Liver (tissue), 9 donors: ENCODE measurements around the gene INPP5F. TPM values are rescaled to one million over a fixed set of nuclear protein-coding genes. Genes with fewer than 3 reads are reported as not detected.

ENCODE experiments used
- DNase-seq: peaks from one replicate; pipeline ENCODE4 v3.0.0-alpha.2; 2017; ENCODE audit warnings: low spot score
- H3K27ac ChIP-seq, 2 donors: one replicate each; pipeline ENCODE4 v1.7.0; 2013; ENCODE audit warnings: inconsistent platforms in 2 of 2, low read length in 2 of 2, control low read depth in 1 of 2, low read depth in 1 of 2, mild to moderate bottlenecking in 1 of 2
- H3K27me3 ChIP-seq, 4 donors: one replicate each; pipeline versions ENCODE4 v1.6.1 to v1.7.0; 2013; ENCODE audit warnings: low read length in 3 of 4, inconsistent platforms in 1 of 4, mild to moderate bottlenecking in 1 of 4, moderate library complexity in 1 of 4; ENCODE audit not compliant: control insufficient read depth in 4 of 4, insufficient read depth in 4 of 4
- H3K36me3 ChIP-seq, 4 donors: one replicate each; pipeline versions ENCODE4 v1.6.1 to v1.7.0; 2013; ENCODE audit warnings: low read length in 3 of 4, mild to moderate bottlenecking in 3 of 4, low read depth in 1 of 4, moderate library complexity in 1 of 4; ENCODE audit not compliant: control insufficient read depth in 4 of 4, insufficient read depth in 3 of 4
- H3K4me1 ChIP-seq, 4 donors: one replicate each; pipeline versions ENCODE4 v1.6.1 to v1.7.0; 2013; ENCODE audit warnings: low read length in 3 of 4, mild to moderate bottlenecking in 3 of 4, moderate library complexity in 1 of 4; ENCODE audit not compliant: control insufficient read depth in 4 of 4, insufficient read depth in 4 of 4
- H3K4me3 ChIP-seq, 3 donors: one replicate each; pipeline versions ENCODE4 v1.6.1 to v1.7.0; 2013; ENCODE audit warnings: low read length in 3 of 3, control low read depth in 1 of 3, low read depth in 1 of 3, mild to moderate bottlenecking in 1 of 3
- H3K9ac ChIP-seq, 2 donors: one replicate each; pipeline ENCODE4 v1.7.0; 2013; ENCODE audit warnings: low read length in 2 of 2, mild to moderate bottlenecking in 2 of 2, moderate library complexity in 2 of 2, control low read depth in 1 of 2, low read depth in 1 of 2
- H3K9me3 ChIP-seq, 4 donors: one replicate each; pipeline versions ENCODE4 v1.6.1 to v1.7.0; 2013; ENCODE audit warnings: low read length in 3 of 4; ENCODE audit not compliant: control insufficient read depth in 4 of 4
- ATF3 ChIP-seq: IDR thresholded peaks from 2 replicates; pipeline ENCODE4 v1.6.1; 2016; ENCODE audit warnings: antibody characterized with exemption
- CTCF ChIP-seq: fragments of 150-350 bp; IDR thresholded peaks from 2 replicates; pipeline ENCODE4 v1.5.1; 2017; ENCODE audit warnings: improper control_type of control experiment, low read depth, low read length; ENCODE audit not compliant: missing input control
- EGR1 ChIP-seq, 2 donors: IDR thresholded peaks; 2 replicates each; pipeline ENCODE4 v1.6.1; 2016 to 2018; ENCODE audit warnings: antibody characterized with exemption in 2 of 2, low read depth in 2 of 2
- FOXA1 ChIP-seq: IDR thresholded peaks from 2 replicates; pipeline ENCODE4 v1.6.1; 2016; ENCODE audit warnings: antibody characterized with exemption
- FOXA2 ChIP-seq: IDR thresholded peaks from 2 replicates; pipeline ENCODE4 v1.6.1; 2016; ENCODE audit warnings: antibody characterized with exemption
- GABPA ChIP-seq, 2 donors: IDR thresholded peaks in 1 of 2; conservative IDR thresholded peaks in 1 of 2; 2 replicates each; pipeline ENCODE4 v1.6.1; 2016; ENCODE audit warnings: antibody characterized with exemption in 2 of 2, mild to moderate bottlenecking in 1 of 2, moderate library complexity in 1 of 2
- HNF4A ChIP-seq, 2 donors: conservative IDR thresholded peaks; 2 replicates each; pipeline ENCODE4 v1.6.1; 2016; ENCODE audit warnings: antibody characterized with exemption in 2 of 2, mild to moderate bottlenecking in 2 of 2
- HNF4G ChIP-seq: IDR thresholded peaks from 2 replicates; pipeline ENCODE4 v1.6.1; 2016; ENCODE audit warnings: antibody characterized with exemption
- JUND ChIP-seq, 2 donors: IDR thresholded peaks; 2 replicates each; pipeline ENCODE4 v1.6.1; 2016; ENCODE audit warnings: antibody characterized with exemption in 2 of 2
- MAX ChIP-seq: IDR thresholded peaks from 2 replicates; pipeline ENCODE4 v1.6.1; 2016; ENCODE audit warnings: antibody characterized with exemption
- NR2F2 ChIP-seq: IDR thresholded peaks from 2 replicates; pipeline ENCODE4 v1.6.1; 2016; ENCODE audit warnings: antibody characterized with exemption
- RAD21 ChIP-seq, 2 donors: IDR thresholded peaks; 2 replicates each; pipeline ENCODE4 v1.6.1; 2016; ENCODE audit warnings: antibody characterized with exemption in 2 of 2, mild to moderate bottlenecking in 2 of 2
- REST ChIP-seq: IDR thresholded peaks from 2 replicates; pipeline ENCODE4 v1.6.1; 2016; ENCODE audit warnings: antibody characterized with exemption, mild to moderate bottlenecking
- RXRA ChIP-seq, 2 donors: IDR thresholded peaks; 2 replicates each; pipeline ENCODE4 v1.6.1; 2017 to 2018; ENCODE audit warnings: antibody characterized with exemption in 2 of 2, mild to moderate bottlenecking in 1 of 2
- SP1 ChIP-seq: IDR thresholded peaks from 2 replicates; pipeline ENCODE4 v1.6.1; 2018; ENCODE audit warnings: antibody characterized with exemption, mild to moderate bottlenecking
- TAF1 ChIP-seq: conservative IDR thresholded peaks from 2 replicates; pipeline ENCODE4 v1.6.1; 2016; ENCODE audit warnings: antibody characterized with exemption, mild to moderate bottlenecking
- YY1 ChIP-seq: IDR thresholded peaks from 2 replicates; pipeline ENCODE4 v1.6.1; 2016; ENCODE audit warnings: antibody characterized with exemption, mild to moderate bottlenecking
- ZBTB33 ChIP-seq: IDR thresholded peaks from 2 replicates; pipeline ENCODE4 v1.6.1; 2016; ENCODE audit warnings: antibody characterized with exemption
- WGBS: extraction: QIAGEN DNeasy Blood & Tissue Kit; methylation state at CpG from one replicate; pipeline ENCODE4 v1.1.7; 2013; 5-methylcytosine and 5-hydroxymethylcytosine counted together
- polyA plus RNA-seq, 2 donors: library from polyadenylated mRNA; stranded (reverse) in 1 of 2; unstranded in 1 of 2; fragments of 200-250 nt in 1 of 2; fragments of >200 nt in 1 of 2; fragmentation: Nextera tagmentation in 1 of 2; extraction: Ambion mirVana in 1 of 2; gene quantifications; one replicate each; pipeline versions ENCODE4 v1.2.1 to v1.2.3, GENCODE V29; 2013 to 2015
- total RNA-seq, 2 donors: library from RNA; depleted of rRNA; stranded (reverse); fragments of >200 nt; gene quantifications; one replicate each; pipeline ENCODE4 v1.2.3, GENCODE V29; 2014
- donor health status: healthy.
- donor health status: healthy.
- donor health status: healthy.
- donor health status: healthy.
- donor health status: healthy.

INPP5F gene
- total and polyA plus RNA-seq, 4 donors, result 1.1 to 8.1 (median 2.1) TPM

GRCh38 chr10:119829429-119829828 lies 103.6 kb downstream of the INPP5F start:
- Histone ChIP-seq H3K4me3 (no peak overlapping the region), H3K4me1 (peaks cover 0 to 7% (median 2%) of the 10 kb centered on the region in 4 donors), H3K9me3 (no peaks in the 10 kb centered on the region), H3K27me3 (no peaks in the 10 kb centered on the region), H3K9ac (no peak overlapping the region), H3K36me3 (peaks cover 13 to 53% (median 37%) of the 10 kb centered on the region in 4 donors), H3K27ac (no peak overlapping the region)
- TF ChIP-seq YY1 (no peak), TAF1 (no peak), NR2F2 (no peak), RAD21 (IDR thresholded peaks at IDR 0.05) (no peak)
- WGBS, result 95% methylated on average over 7 of the region's 7 CpGs
- no peak for DNase-seq

- no peak overlapping the region for H3K4me3 ChIP-seq
- H3K9me3 ChIP-seq, result no peaks in the 10 kb centered on the region
- no peaks in the 10 kb centered on the region for H3K27me3 ChIP-seq
- no peak overlapping the region for H3K9ac ChIP-seq
- DNase-seq, result no peak
- no peak overlapping the region for H3K27ac ChIP-seq
- TF ChIP-seq TAF1 (no peak), HNF4G (no peak), MAX (no peak), GABPA (IDR thresholded peaks at IDR 0.05 in 1 of 2, conservative IDR thresholded peaks at IDR 0.05 in 1 of 2) (no peak), FOXA2 (no peak), YY1 (no peak), RXRA (IDR thresholded peaks at IDR 0.05) (no peak), NR2F2 (no peak), ATF3 (no peak), REST (no peak), HNF4A (conservative IDR thresholded peaks at IDR 0.05) (no peak), JUND (IDR thresholded peaks at IDR 0.05) (no peak), SP1 (no peak), ZBTB33 (no peak), CTCF (no peak), RAD21 (IDR thresholded peaks at IDR 0.05) (no peak), FOXA1 (no peak), EGR1 (IDR thresholded peaks at IDR 0.05; ENCODE audit: low read depth in 2 of 2) (no peak)
- H3K36me3 ChIP-seq, result peaks cover 13 to 66% (median 41%) of the 10 kb centered on the region in 4 donors
- WGBS, result 93% methylated on average over 4 of the region's 4 CpGs
- peaks cover 0 to 7% (median 2%) of the 10 kb centered on the region in 4 donors for H3K4me1 ChIP-seq
Measured at GRCh38 chr10:119830851-119831250, 105.0 kb downstream of the INPP5F start.
